ENCODE data around the gene SMAD9. TPM values are rescaled to one million over a fixed set of nuclear protein-coding genes. Genes with fewer than 3 reads are reported as not detected.

The SMAD9 gene
- total RNA-seq, 4 donors from 2014 or later: 83.0 to 110 (median 102) TPM

GRCh38 chr13:36912973-36913372, 7.1 kb downstream of the SMAD9 start:
- Histone ChIP-seq H3K9me3 (no peaks in the 10 kb centered on the region), H3K36me3 (no peaks in the 10 kb centered on the region), H3K27ac (peak overlapping the region in 1 of 3 donors; percentile 13), H3K4me3 (replicated peaks in 1 of 3) (no peak overlapping the region), H3K4me1 (peaks cover 25 to 60% of the 10 kb centered on the region in 2 donors), H3K27me3 (no peaks in the 10 kb centered on the region)
- intact Hi-C loops (cut with DNase I): no loop called here
- TF ChIP-seq POLR2A (IDR thresholded peaks at IDR 0.05) (no peak), CTCF (IDR thresholded peaks at IDR 0.05) (no peak)
- DNase-seq: no peak
- 79 to 83% methylated on average over 2 of the region's 2 CpGs for WGBS, 2 donors

- Histone ChIP-seq H3K36me3 (no peaks in the 10 kb centered on the region), H3K27ac (peak overlapping the region in 1 of 3 donors; percentile 4), H3K4me3 (replicated peaks in 1 of 3) (no peak overlapping the region), H3K27me3 (no peaks in the 10 kb centered on the region), H3K4me1 (peaks cover 31 to 60% of the 10 kb centered on the region in 2 donors), H3K9me3 (no peaks in the 10 kb centered on the region)
- DNase-seq: no peak
- TF ChIP-seq CTCF (IDR thresholded peaks at IDR 0.05) (no peak), POLR2A (IDR thresholded peaks at IDR 0.05) (no peak)
- intact Hi-C loops (cut with DNase I): no loop called here
Measured at GRCh38 chr13:36912369-36912768, 7.7 kb downstream of the SMAD9 start.

- no peak overlapping the region for H3K4me3 ChIP-seq (replicated peaks in 1 of 3)
- no peak overlapping the region for H3K27ac ChIP-seq
- intact Hi-C loops (cut with DNase I): no loop called here
- no peaks in the 10 kb centered on the region for H3K36me3 ChIP-seq
- TF ChIP-seq POLR2A (IDR thresholded peaks at IDR 0.05) (no peak), CTCF (IDR thresholded peaks at IDR 0.05) (no peak)
- no peak for DNase-seq
- H3K4me1 ChIP-seq: peaks cover 25 to 49% of the 10 kb centered on the region in 2 donors
- H3K27me3 ChIP-seq: no peaks in the 10 kb centered on the region
- H3K9me3 ChIP-seq: no peaks in the 10 kb centered on the region
- WGBS, 2 donors: 97 to 100% methylated on average over 1 of the region's 1 CpG
Measured at GRCh38 chr13:36910545-36910944, 9.5 kb downstream of the SMAD9 start.

GRCh38 chr13:36907821-36908220, 12.2 kb downstream of the SMAD9 start:
- intact Hi-C loops (cut with DNase I): no loop called here
- Histone ChIP-seq H3K36me3 (no peaks in the 10 kb centered on the region), H3K4me1 (peaks cover 17 to 28% of the 10 kb centered on the region in 2 donors), H3K27ac (peak overlapping the region in 1 of 3 donors; percentile 4), H3K4me3 (replicated peaks in 1 of 3) (no peak overlapping the region), H3K27me3 (no peaks in the 10 kb centered on the region), H3K9me3 (no peaks in the 10 kb centered on the region)
- 87 to 98% methylated on average over 2 of the region's 2 CpGs for WGBS, 2 donors
- no peak for DNase-seq
- TF ChIP-seq POLR2A (IDR thresholded peaks at IDR 0.05): no peak
- TF ChIP-seq CTCF (IDR thresholded peaks at IDR 0.05): no peak

- TF ChIP-seq CTCF (IDR thresholded peaks at IDR 0.05): no peak
- no peak for TF ChIP-seq POLR2A (IDR thresholded peaks at IDR 0.05)
- Histone ChIP-seq H3K4me3 (replicated peaks in 1 of 3) (no peak overlapping the region), H3K36me3 (no peaks in the 10 kb centered on the region), H3K4me1 (peaks cover 12 to 23% of the 10 kb centered on the region in 2 donors), H3K9me3 (no peaks in the 10 kb centered on the region), H3K27me3 (no peaks in the 10 kb centered on the region), H3K27ac (peak overlapping the region in 1 of 3 donors; percentile 4)
- 92 to 93% methylated on average over 4 of the region's 4 CpGs for WGBS, 2 donors
- intact Hi-C loops (cut with DNase I): no loop called here
- DNase-seq: peak in 1 of 2 donors; percentile 7
Measured at GRCh38 chr13:36907266-36907665, 12.8 kb downstream of the SMAD9 start.

Measured in thyroid gland (tissue), 4 donors.